Superior temporal gyrus (tissue), 1 donor: Measurements from ENCODE around the gene CDH23.

Source experiments
- DNase-seq: peaks from one replicate; pipeline ENCODE4 v3.0.0-alpha.2; 2016; ENCODE audit errors: extremely low spot score

CDH23 gene

DNA sequence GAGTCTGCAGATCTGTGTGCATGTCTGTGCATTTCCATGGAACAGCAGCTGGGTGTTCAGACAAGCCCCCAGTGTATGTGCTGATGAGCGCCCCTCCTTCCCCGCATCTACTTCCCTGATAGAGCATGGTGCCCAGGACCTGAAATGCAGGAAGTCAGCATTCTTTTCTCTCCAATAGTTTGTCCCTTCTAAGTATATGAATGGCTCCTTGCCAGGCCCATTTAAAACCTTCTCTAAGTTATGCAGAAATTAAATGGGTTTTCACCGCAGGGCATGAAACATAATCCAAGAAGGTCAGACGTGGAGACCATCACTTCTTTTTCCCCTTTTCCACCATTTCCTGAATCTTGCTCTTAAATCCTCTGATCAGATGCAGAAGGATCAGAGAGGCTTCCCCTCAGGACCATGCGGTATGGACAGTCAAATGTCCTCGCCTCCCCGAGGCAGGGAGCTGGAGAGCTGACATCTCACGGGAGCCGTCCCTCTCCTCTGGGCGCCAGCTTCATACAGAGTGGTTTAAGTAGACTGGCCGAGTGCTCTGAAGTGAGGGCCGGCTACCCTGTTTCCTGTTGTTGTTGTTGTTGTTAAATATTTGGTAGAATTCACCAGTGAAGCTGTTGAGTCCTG is 167.6 kb downstream of the CDH23 start:
- DNase-seq, result no peak

DNA sequence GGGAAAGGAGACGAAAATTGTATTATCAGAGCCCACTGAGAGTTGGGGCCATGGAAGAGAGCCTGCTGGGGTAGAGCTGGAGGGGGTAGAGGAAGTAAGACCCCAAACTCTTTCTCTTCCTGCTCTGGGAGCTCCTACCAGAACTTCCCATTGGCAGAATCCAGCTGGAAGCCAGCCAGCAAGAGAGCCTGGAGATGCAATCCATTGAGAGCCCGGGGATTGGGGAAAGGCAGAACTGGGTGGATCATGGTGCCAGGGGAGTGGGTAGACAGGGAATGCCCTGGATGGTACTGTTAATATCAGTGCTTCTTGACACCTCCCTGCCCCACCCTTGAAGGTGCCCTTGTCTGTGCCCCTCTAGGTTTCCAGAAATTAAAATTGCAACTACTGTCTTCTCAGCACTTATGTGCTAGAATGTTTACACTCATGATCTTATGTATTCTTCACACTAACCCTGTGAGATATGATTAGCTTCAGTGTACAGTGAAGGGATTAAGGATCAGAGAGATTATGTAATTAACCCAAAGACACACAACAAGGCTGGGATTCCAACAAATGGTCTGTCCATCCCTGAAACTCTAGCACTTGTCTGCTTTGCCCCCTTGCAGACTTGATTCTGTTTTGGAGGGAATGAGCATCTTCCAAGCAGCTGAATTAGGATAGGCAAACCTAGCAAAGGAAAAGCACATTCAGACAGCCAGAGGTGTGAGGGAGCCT is 168.7 kb downstream of the CDH23 start:
- DNase-seq, result no peak

DNA sequence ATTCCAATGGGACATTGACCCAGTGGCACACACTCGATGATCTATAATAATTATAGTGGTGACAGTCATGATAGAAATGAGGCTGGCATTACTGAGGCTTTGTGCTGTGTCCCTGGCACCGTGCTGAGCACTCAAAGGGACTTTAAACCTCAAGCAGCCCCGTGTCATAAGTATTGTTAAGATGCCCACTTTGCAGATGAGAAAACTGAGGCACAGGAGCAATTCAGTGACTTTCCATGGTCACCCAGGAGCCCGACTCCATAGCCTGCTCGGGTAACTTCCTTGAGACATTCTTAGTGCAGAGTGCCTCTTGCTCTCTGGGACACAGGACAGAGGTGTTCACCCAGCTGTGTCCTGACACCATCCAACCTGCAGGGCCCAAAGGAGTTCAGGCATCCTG is 170.3 kb downstream of the CDH23 start:
- no peak for DNase-seq

DNA sequence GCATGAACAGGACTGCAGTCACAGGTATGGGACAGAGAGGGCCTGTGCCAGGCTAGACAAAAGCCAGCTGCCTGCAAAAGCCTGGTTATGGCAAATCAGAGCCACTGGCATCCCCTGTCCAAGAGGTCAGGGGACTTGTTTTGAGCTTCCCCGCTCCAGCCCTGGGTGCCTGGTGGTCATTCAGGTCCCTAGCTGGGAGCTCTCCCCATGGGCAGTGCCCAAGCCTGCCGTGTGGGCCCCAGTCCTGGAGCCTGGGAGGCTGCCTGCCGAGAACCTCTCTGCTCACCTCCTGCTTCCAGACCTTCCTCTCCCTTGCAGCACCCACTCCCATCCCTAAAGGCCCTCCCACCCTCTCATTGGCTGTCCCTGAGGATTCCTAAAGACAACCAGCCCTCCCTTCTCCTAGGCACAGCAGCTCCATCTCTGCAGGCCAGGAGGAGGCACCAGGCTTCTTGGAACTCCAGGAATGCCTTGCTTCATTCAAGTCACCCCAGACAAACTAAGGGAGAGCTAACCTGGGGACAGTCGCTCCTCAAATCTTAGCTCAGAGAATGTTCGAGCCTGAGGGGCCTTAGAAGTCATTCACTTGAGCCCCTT is 172.3 kb downstream of the CDH23 start:
- no peak for DNase-seq

DNA sequence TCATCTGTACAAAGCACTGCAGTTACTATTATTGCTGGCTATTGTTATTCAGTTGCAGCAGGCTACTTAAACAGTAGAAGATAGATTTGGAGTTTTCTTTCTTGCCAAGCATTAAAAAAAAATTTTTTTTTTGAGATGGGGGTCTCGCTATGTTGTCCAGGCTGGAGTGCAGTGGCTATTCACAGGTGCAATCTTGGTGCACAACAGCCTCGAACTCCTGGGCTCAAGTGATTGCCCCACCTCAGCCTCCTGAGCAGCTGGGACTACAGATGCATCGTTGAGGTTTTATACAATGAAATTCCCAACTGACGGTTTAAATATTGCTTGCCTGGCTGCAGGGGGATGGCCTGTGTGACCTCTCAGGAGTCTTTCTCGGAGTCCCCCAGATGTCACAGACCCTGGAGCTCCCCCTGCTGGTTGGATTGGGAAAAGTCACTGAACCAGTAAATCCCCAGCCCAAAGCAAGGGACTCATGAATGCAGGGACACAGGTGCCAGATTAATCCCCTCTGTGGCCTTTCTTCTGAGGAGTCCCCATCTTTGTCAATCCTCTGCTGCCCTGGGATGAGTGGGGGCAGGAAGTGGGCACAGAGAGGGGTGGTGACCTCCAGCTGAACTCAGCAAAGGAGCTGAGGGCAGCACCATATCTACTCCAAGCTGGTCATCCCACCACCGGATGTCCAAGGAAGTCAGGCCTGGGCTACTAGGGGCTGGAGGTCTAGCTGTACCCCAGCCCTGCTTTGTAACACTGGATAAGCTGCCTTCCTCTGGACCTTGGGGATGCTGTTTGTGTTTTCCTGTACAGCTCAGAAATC is 173.3 kb downstream of the CDH23 start:
- DNase-seq, result peak; percentile 91

DNA sequence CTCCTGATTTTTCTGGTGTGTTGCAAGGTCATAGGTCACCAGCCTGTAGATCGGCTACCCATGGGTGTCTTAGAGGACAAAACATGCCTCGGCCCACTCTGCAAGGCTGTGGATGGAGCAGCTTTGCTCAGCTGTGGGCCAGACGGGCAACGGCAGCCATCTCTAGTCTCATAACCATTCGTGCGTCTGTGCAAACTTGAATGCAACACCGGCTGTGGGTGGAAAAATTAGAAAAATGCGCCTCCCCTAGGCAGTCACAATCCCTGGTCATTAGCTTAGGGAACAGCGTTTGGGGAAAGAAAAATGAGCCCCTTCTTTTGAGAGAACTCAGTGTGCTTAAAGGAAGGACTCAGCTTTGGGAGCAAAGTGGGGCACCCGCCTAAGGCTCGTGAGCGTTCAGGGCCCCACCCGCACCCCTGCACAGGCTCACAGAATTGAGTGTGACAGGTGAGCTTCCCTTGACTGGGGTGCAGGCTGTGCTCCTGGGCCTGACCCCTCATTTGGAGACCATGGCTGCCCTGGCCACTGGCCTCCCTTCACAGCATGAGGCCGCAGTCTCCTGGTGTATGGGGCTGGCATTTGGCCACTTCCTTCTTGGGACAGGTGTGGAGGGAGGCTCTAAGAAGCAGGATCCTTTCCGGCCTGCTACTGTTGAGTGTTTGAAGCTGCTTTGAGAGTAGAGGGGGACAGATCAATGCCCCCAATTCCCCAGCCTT is 174.9 kb downstream of the CDH23 start:
- DNase-seq, result no peak

DNA sequence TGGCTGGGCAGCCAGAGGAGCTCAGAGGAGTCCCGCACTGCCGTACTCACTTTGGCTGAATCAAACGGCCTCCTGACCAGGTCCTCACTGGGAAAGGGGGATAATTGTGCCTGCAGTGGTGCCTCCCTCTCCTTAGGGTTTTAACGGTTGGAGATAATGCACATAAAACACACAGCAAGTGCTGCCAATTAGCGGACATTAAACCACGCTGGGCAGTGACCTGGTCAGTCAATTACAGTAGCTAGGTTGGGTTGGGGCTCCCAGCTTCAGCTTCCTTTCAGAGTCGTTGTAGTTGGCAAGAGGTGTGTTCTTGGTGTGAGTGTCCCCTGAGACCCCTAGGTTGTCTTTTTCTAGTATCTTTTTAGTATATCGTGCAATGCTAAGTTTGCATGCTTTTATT is 176.2 kb downstream of the CDH23 start:
- DNase-seq, result no peak

DNA sequence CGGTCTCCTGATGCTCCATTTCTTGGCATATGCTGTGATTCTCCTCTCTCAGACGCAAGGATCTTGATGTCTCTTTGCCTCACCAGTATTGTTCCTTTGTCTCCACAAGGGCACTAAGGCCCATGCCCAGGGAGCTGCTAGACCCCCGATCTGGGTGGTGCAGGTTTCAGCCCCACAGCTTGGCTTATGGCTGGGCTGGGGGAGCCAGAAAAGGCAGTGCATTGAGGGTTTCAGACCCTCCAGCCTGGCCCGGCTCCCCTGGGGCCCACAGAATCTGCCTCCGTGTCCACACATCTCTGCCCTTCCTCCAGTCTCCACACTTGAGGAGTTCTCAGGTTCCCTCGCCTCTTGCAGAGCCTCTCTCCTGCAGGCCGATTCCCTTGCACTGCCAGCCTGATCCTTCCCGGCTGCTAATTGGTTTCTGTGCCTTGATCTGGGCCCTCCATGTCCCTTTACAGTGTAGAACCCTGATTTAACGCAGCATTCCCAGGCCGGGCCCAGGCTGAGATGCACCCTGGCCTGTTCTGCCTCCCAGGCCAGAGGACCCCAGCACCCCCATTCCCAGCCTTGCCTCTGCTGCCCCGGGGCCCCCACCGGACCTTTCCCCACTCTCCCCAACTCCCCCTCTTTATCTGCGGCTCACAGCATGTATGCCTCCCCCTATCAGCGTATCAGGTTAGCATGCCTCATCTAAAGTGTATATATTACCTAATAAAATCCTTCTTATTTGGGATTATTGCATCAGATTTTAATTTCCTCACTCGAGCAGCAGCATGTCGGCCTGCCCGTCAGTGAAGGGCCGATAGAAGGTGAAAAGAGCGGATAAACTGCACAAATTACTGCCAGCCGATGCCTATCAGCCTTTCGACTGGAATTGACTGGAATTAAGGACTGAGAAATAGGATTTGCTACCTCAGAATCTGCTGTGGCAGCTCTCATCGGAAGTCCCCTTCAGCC is 177.1 kb downstream of the CDH23 start:
- no peak for DNase-seq

DNA sequence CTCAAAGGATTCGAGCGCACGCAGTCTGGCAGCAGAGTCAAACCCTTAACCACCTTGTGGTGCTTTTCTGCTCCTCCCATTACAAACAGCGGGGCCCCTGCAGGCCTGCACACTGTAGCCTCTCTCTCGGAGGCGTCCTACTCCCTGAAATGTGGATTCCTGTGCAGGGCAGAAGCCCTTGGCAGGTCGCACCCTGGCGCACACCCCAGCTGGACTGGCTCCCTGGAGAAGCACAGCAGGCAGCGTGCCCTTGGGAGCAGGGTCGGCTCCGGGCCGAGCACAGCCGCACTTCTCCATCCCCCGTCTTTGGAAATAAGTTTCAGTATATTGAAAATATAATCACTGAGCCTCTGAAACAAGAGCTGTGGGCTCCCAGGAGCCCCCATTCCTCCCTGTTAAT is 178.7 kb downstream of the CDH23 start:
- DNase-seq, result no peak

DNA sequence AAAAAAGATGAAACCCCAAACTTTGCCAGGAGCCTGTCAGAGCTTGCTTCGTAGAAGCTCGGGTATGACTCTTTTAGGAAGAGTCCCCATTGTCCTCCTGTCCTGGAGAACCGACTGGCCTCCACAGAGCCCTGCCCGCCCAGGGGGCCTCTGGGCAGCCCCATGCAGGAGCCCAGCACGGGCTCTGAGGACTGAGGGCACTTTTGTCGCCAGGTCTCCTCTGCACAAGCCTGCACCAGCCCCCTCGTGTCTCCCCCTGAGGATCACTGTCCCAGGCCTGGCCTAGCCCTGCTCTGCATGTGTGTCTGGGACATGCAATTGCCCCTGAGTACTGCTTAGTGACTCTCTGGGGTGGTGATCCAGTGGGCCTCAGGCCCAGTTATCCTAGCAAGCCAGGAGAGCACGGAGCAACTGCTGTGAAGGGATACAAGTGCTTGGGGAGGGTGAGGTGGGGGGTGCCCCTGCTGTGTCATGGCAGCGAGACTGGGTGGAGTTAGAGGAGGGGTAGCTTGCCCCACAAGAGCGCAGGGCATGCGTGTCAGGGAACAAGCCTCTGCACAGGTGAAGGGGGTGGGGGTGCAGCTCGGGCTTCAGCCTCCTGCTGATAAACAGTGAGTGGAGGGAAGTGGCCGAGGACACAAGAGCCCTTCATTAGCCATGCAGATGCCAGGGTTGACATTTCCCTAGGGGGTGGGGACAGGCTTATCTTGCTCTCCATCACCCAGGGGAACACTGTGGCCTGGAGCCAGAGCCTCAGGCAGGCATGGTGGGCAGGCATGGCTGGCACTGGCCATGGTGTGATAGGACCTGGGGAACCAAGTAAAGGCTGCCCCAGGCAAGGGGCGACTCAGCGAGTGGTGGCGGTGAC is 179.4 kb downstream of the CDH23 start:
- no peak for DNase-seq

DNA sequence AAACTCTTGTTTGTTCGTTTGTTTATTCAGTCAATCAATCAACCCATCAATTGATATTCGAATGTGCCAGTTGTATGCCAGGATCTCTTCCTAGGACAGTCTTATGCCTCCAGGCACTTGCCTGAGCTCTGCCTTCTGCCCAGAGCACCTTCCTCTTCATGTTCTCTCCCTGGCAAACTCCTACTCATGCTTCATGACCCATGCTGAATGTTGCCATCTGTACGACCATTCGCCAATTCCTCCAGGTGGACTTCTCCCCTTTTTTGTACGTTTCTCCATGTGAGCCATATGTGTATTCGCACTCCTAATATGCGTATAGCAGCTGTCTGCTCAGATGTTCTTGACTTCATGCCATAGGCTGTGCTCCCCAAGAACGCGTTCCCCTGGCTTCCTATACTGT is 180.1 kb downstream of the CDH23 start:
- no peak for DNase-seq

DNA sequence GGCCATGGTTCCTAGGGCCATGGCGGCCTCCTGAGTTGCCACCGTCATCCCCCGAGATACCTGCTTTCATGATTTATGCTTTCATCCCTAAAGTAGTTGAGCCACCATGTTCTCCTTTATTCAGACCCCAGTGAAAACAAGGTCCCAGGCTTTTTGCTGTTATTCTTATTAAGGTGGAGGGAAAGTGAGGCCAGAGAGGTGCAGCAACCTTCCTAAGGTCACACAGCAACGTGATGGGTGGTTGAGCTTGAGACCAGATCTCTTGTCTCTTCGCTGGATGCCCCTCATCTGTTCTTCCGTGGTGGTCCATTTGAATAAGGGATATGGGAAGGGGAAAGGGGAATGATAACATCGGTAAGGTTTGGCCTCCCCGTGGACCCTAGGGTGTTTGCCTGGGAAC is 180.6 kb downstream of the CDH23 start:
- DNase-seq, result no peak

DNA sequence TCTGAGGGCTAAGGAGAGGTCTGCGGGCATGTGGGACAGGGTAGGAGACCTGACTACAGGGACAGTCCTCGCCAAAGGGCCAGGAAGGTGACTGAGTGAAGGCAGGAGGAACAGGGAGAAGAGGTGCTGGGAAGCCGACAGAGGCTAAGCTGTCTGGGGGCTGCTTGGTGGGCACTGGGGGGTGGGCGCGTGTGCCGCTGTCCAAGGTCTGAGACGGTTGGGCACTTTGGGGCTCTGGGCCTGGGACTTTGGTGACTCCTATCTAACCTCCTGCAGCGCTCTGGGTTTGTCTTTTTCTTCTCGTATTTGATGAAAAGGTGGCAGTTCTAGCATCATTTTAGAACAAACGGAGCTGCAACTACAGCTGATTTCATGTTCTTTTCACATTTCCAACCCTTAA is 181.3 kb downstream of the CDH23 start:
- DNase-seq, result no peak

DNA sequence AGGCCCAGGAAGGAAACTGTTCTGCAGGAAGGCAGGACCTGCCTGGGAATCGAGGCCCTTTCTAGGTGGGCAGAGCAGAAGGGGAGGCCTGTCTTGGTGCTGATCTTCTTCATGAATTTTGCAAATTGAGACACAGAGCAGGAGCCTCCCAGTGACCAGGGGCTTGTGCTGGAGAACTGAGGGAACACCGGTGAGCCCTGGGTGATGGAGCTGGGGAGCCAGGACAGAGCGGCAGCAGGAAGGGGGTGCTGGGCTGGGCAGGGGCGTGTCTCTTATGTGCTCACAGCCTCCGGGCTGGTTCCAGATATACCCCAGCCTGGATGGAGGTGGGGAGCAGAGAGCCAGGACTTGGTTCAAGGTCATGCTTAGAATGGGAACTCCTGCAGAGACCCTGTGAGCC is 182.9 kb downstream of the CDH23 start:
- no peak for DNase-seq

DNA sequence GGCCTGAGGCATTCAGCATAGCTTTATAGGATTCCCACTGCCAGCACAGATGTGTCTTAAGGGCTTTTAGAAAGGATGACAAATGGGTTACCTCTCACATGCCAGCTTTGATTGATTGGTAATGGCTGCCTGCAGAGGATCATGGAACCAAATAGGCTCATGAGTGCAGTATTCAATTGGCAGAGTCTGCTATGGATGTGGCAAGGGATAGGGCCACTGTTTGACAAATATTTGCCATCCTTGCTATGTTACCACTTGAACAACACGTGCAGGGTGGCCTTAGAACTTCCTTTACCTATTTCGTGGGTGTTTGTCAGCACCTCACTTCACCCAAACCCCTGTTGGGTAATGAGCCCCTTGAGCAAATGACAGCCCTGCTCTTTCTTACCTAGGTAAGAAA is 183.7 kb downstream of the CDH23 start:
- DNase-seq, result no peak

DNA sequence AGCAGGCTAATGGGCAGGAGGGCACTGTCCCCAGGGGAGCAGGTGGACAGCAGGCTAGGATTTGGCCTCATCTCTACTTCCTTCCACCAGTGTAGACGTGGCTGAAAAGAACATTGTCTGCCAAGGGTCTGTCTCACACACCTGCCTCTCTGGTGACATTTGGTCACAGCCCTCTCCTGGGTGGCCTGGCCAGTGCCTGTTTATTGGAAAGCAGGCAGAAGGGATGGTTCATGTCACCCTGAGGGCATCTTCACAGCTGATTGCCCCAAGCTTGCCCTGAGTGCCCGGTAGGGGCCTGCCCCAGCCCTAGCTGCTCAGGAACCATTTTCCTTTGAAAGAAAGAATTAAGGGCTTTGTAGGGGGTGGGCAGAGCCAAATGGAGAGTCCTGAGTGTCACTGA is 184.2 kb downstream of the CDH23 start:
- DNase-seq, result no peak

DNA sequence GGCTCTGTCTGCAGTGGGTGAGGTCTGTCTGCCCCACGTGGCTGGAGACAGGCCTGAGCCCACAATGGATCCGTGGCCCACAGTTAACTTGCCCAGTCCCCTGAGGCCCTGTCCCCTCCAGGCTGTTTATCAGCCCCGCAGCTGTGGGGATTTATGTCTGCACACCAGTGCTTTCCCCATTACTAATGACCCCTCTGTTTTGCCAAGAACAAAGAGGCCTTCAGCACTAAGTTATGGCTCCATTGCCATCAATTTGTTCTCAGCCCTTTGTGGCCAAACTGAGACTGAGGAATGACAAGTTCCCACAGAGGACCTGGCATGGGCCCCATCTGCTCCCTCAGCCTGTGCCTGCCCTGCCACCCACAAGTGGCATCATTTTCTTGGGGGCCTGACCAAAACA is 184.7 kb downstream of the CDH23 start:
- DNase-seq, result peak; percentile 67

DNA sequence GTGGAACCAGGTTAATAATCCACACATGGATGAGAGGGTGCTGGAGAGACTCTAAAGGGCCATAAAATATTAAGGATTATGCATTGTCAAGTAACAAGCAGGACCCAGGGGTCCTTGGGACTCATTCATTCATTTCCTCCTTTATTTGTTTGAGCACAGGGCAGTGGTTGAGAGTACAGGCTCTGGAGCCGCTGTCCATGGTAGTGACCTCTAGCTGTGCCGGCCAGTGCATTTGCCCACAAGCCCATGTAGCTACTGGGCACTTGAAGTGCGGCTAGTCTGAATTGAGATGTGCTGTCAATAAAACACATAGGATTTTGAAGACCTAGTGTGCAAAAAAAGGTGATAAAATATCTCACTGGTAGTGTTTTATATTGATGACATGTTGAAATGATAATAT is 185.3 kb downstream of the CDH23 start:
- DNase-seq, result peak; percentile 50
